GM12801 (cell line): ENCODE measurements around the gene REM1.

Experiments used
- TF ChIP-seq, protein P1 (sequence below): IDR thresholded peaks from one replicate; pipeline ENCODE4 v1.5.1; 2011; ENCODE audit warnings: control low read depth; ENCODE audit not compliant: insufficient read length; ENCODE audit errors: extremely low read depth

REM1 gene

DNA sequence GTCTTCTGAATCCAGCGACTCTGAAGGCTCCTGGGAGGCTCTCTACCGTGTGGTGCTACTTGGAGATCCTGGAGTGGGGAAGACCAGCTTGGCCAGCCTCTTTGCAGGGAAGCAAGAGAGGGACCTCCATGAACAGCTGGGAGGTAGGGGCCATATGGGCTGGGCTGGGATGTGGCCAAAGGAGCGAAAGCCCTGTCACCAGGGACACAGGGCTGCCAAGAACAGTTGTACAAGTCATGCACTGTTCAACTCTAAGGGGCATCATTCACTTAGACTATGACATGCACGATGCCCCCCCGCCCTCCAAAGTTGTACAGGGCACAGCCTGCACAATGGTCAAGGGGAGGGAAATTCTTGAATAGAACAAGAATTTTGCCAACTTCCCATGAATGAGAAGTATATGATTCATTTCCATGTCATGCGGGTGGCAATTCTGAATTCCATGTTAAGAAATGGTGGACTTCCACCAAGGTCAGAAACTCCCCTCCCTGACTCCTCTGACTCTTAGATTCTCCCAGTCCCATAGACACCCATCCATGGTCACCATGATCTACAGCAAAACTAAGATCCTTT lies 1.6 kb downstream of the REM1 start:
- TF ChIP-seq, protein P1, sequence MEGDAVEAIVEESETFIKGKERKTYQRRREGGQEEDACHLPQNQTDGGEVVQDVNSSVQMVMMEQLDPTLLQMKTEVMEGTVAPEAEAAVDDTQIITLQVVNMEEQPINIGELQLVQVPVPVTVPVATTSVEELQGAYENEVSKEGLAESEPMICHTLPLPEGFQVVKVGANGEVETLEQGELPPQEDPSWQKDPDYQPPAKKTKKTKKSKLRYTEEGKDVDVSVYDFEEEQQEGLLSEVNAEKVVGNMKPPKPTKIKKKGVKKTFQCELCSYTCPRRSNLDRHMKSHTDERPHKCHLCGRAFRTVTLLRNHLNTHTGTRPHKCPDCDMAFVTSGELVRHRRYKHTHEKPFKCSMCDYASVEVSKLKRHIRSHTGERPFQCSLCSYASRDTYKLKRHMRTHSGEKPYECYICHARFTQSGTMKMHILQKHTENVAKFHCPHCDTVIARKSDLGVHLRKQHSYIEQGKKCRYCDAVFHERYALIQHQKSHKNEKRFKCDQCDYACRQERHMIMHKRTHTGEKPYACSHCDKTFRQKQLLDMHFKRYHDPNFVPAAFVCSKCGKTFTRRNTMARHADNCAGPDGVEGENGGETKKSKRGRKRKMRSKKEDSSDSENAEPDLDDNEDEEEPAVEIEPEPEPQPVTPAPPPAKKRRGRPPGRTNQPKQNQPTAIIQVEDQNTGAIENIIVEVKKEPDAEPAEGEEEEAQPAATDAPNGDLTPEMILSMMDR, result no peak

DNA sequence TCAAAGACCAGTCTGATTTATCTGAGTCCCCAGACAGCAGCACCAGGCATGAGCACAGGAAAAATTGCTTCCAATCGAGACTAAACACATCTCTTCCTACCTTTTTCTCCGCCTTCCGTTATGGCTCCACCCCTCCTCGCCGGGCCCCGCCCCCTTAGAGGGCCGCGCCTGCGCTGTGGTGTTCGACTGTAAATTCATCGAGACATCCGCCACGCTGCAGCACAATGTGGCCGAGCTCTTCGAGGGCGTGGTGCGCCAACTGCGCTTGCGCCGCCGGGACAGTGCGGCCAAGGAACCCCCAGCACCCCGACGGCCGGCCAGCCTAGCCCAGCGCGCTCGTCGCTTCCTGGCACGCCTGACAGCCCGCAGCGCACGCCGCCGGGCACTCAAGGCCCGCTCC lies 8.9 kb downstream of the REM1 start:
- TF ChIP-seq, protein P1, result no peak

DNA sequence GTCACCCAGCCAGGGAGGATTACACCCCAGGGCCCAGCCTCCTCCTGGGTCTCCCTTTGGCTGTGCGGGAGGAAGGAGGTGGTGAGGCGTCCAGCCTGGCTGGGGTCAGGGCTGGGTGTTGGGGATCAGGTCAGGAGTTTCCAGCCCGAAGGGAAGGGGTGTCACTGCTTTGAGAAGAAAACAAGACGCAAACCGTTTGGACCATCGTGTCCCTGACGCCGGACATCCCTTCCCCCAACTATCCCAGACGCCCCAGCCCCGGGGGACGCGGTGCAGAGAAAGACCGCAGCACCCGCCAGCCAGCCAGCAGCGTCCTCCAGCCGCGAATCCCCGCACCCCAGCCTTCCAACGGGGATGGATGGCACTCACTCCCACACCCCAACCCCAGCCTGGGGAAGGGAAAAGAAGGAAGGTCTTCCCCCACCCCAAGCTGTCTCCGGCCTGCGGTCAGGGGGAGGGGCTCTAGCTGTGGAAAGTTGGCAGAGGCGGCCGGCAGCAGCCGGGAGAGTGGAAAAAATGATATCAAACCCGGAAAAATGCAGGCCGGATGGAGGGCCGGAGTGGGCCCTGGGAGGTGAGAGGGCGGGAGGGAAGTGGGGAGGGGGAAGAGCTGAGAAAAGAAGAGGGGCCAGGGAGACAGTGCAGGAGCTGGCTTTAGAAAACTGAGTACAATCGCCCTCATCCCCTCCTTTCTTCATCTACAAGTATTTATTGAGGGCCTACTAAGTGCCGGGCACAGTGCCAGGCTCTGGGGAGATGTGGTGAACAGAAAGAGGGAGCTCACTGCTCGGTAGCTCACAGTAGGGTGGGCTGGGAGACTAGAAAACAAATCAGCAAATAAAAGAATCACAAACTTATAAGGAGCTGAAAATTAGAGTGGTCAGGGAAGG lies 10.6 kb downstream of the REM1 start:
- TF ChIP-seq, protein P1, result no peak

DNA sequence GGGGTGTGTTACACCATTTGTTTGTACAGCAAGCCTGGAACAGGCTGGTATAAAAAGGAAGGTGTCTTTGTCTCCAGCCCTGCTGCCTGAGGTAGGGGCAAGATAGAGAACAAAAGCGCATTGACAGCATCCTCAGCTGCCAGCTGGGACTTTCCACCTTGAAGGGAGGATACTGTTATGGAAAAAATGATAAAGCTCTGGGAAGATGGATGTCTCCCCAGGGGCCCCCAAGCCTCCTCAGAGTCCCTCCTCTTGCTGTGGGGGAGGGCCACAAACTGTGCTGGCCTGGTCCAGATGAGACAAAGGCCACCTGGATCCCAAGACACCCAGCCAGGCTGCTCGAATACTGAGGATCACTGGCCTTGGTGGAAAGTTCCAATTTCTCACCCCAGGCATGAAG lies 13.0 kb downstream of the REM1 start:
- TF ChIP-seq, protein P1, result no peak

DNA sequence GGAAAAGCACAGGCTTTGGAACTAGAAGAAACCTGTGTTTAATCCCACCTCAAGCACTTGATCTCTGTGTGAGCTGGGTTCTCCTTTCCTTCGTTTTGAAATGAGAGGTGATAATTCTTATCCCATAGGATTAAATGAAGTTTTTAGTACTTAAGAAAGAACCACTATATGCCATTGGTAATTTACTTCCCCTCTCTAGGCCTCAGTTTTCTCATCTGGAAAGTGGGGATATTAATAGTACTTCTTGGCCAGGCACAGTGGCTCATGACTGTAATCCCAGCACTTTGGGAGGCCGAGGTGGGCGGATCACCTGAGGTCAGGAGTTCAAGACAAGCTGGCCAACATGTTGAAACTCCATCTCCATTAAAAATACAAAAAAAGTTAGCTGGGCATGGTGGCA lies 14.1 kb downstream of the REM1 start:
- TF ChIP-seq, protein P1, result no peak

DNA sequence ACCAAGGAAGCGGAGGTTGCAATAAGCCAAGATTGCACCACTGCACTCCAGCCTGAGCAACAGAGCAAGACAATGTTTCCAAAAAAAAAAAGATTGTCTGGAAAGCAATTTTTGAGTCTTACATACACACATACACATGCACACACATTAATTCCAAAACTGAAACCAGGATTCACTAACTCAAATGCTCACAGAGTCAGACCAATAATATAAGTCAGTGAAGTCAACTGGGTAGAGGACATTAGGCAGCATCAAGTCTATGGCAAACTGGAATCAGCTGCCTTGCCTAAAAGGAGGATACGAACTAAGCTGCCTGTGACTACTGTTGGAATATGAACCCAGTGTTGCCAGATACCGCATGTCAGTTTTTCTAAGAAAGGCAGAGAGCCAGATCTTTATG lies 15.7 kb downstream of the REM1 start:
- TF ChIP-seq, protein P1, result no peak

DNA sequence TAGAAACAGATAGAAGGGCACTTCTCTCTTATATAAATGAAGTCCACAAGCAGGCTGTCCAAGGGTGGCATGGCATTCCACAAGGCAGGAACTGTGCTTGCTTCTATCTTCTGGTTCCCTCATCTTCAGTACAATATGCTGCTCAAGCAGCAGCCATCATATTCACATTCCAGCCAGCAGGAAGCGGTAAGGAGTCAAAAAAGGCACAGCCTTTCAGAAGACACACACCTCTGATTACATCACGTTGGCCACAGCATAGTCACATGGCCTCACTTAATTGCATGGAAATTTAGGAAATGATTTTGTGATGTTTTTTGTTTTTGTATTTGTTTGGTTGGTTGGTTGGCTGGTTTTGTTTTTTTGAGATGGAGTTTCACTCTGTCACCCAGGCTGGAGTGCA lies 19.0 kb downstream of the REM1 start:
- TF ChIP-seq, protein P1, result no peak
